ENCODE measurements around the gene ZNF2.
"Not testable (repeated sequence)": the region's sequence is repeated elsewhere in the genome, so short reads cannot be mapped to it uniquely, and the experiment has no call there.

Gene ZNF2

DNA sequence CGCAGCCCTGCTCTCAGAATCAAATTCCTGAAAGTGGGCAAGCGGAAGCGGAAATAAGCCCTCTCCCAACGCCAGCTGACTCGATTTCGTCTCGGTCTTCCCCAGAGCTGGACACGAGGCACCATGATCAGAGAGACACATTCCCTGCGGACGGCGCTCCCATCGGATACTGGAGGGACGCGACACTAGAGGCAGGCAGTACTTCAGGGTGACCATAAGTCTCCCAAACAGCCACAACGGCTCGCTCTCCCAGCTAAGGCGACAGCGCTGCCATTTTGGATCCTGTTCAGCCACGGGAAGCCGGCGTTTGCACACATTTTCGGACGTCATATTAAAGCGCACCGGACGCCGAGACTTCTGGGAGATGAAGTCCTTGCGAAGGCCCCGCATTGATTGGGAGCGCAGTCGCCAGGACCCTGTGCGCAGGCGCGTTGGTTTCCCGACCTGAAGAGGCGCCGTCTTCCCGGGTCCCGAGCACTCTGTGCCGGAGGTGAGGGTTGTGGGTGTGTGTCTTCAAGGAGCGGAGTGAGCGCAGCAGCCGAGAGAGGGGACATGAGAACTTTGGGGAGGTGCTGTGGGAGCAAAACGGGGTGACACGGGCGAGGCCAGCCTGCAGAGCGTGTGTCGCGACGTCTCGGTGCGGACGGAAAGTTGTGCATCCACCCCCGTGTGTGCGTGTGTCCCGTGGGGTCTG lies at the start of gene ZNF2:
TSS of gene ZNF2 (plus strand) at position 439 of the 694 bp plus-strand sequence. CDS start 10,418 bp downstream, outside the sequence.
- peak; percentile 99 for DNase-seq (ENCODE audit: low spot score)

DNA sequence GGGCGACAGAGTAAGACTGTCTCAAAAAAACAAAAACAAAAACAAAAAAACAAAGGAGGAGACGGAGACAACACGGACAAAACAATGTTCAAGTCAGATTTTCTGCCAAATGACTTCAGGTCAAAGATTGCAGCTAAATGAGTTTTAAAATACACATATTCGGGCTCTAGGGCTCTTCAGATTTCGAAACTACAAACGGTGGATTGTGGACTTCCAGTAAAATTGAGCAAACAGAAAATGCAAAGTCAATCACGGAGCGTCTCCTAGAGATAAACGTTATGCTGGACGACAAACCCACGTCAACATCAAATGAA lies 44.6 kb upstream of the ZNF2 start:
- DNase-seq (ENCODE audit: low spot score) = no peak

- peak; percentile 98 for DNase-seq (ENCODE audit: low spot score)
Observed at GRCh38 chr2:95121407-95122196, 44.0 kb upstream of the ZNF2 start, which contains the start of gene MRPS5. TSS of gene MRPS5 (minus strand) at chr2:95121808. CDS start at chr2:95121791, 17 bp downstream.

- no peak for DNase-seq (ENCODE audit: low spot score)
Observed at GRCh38 chr2:95122197-95122551, 43.4 kb upstream of the ZNF2 start.

DNA sequence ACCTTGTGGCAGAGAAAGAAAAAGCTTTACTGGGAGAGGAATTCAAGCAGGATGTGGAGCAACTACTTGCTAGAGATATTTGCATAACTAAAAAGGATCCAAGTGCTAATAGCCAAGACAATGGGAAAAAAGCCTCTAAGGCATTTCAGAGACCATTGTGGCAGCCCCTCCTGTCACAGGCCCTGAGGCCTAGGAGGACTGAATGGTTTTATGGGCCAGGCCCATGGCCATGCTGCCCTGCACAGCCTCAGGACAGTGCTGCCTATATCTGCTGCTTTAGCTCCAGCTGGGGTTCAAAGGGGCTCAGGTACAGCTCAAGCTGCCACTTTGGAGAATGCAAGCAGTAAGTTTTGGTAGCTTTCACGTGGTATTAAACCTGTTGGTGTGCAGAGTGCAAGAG lies 26.9 kb upstream of the ZNF2 start:
- DNase-seq (ENCODE audit: low spot score) = no peak

DNA sequence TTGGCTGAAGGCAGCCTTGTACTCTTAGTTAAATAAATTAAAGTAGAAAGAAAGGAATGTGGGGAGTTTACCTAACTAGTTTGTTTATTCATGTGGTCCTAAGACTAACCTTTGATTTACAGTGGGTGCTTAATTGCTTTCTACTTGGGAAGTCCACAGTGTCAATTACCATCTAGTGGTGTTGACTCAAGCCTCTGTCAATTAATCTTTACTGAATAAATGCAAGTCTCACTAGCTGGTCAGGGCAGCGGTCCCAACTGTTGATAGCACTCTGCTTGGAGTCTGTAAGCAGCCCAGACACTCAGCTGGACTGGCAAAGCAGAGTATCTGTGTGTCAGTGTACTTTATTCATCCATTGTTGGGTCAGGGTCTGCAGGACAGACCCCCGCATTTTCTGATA lies 21.8 kb upstream of the ZNF2 start:
- no peak for DNase-seq (ENCODE audit: low spot score)

- DNase-seq (ENCODE audit: low spot score) = no peak
Observed at GRCh38 chr2:95149397-95149984, 16.1 kb upstream of the ZNF2 start.

- no peak for DNase-seq (ENCODE audit: low spot score)
Observed at GRCh38 chr2:95158441-95158840, 7.2 kb upstream of the ZNF2 start.

DNA sequence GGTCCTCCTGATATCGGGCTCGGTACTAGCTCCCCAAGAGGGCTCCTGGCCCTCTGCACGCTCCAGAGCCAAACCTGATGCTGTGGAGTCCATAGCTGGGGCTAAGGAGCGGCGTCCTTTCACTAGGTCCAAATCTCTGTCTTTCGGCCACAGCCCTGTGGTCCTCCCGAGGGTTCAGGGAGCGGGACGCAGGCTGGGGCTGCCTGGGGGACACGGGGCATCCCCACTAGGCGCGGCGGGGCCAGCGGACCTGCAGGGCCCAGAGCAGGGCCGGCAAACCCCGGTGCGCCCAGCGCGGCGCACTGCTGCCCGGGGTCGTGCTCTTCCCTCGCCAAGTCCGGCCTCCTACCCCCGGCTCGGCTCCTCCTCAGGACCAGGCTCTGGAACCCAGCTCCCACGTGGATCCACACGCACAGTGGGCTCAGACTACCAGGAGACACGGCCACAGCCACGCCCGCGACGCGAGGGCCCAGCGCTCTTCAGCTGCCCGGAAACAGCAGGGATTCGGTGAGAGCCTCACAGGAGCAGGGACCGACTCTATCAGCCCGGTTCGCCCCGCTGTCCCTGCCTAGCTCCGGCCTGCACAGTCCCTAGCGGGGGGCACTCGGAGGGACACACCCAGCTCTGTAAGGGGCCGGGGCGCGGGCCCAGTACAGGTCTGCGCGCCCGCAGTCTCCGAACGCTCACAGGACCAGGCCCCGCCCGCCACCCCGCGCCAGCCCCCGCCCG lies 6.6 kb upstream of the ZNF2 start:
- DNase-seq (ENCODE audit: low spot score) = peak; percentile 72

- peak; percentile 95 for DNase-seq (ENCODE audit: low spot score)
Observed at GRCh38 chr2:95159690-95160449, 5.7 kb upstream of the ZNF2 start, which contains the start of gene ZNF514. TSS of gene ZNF514 (minus strand) at chr2:95159848. CDS start at chr2:95153253, 6,595 bp downstream.

DNA sequence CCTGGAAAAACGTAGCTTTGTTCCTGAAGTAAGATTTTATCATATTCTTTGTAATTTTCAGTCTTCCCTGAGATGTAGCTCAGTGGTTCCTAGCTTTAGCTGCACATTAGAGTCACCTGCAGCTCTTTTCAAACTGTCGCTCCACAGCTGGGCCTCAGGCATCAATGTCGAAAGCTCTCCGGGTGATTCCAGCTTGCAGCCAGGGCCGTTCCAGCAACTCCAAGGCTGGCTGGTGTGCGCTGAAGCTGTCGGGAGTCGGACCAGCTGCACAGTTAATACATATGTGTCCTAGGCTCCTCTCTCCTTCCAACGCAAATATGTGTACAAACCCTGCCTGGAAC lies 609 bp upstream of the ZNF2 start:
- DNase-seq (ENCODE audit: low spot score) = no peak

- no peak for DNase-seq (ENCODE audit: low spot score)
Observed at GRCh38 chr2:95166065-95166763, 605 bp downstream of the ZNF2 start.

GRCh38 chr2:95171902-95172301 lies 6.3 kb downstream of the ZNF2 start:
- no peak for DNase-seq (ENCODE audit: low spot score)

- DNase-seq (ENCODE audit: low spot score) = no peak
Observed at GRCh38 chr2:95174031-95174542, 8.5 kb downstream of the ZNF2 start.

GRCh38 chr2:95179451-95179850 lies 13.8 kb downstream of the ZNF2 start:
- DNase-seq (ENCODE audit: low spot score) = no peak

DNA sequence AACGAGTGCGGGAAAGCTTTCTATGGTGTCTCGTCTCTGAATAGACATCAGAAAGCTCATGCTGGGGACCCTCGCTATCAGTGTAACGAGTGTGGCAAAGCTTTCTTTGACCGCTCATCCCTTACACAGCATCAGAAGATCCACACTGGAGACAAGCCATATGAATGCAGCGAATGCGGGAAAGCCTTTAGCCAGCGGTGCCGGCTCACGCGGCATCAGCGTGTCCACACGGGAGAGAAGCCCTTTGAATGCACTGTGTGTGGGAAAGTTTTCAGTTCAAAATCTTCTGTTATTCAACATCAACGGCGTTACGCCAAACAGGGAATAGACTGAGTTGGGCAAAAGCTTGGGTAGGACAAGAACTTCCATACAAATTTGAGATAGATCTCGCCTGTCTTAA lies 16.2 kb downstream of the ZNF2 start:
- DNase-seq (ENCODE audit: low spot score) = no peak

DNA sequence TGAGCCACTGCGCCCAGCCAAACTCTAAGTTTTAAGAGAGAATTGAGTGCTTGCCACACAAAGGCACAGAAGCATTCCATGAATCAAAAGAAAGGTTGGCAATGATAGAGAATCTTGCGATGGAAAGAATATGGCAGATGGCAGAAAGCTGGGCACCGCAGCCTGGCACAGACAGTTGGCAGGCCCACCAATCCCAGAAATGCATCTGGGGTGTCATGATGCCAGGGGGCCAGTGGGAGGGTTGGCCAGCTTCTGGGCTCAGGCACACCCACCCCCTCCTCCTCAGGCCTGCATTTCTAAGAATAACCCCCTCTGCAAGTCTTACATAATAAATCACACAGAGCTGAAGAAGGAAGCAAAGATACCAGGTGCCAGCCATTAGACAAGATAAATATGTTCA lies 19.6 kb downstream of the ZNF2 start:
- DNase-seq (ENCODE audit: low spot score) = no peak

GRCh38 chr2:95185973-95186372 lies 20.4 kb downstream of the ZNF2 start:
- DNase-seq (ENCODE audit: low spot score) = no peak

DNA sequence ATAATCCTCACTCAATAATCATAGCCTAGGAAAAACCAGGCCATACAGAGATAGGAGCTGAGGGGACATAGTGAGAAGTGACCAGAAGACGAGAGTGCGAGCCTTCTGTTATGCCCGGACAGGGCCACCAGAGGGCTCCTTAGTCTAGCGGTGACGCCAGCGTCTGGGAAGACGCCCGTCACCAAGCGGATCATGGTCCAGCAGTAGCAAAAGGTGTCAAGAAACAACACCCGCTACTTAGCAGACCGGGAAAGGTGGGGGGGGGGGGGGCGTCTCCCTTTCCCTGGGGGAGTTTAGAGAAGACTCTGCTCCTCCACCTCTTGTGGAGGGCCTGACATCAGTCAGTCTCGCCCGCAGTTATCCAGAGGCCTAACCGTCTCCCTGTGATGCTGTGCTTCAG lies 27.3 kb downstream of the ZNF2 start:
- DNase-seq (ENCODE audit: low spot score) = not testable (repeated sequence)

- no peak for DNase-seq (ENCODE audit: low spot score)
Observed at GRCh38 chr2:95203911-95204310, 38.3 kb downstream of the ZNF2 start.

- DNase-seq (ENCODE audit: low spot score) = no peak
Observed at GRCh38 chr2:95204396-95204795, 38.8 kb downstream of the ZNF2 start.
